Subcutaneous adipose tissue (tissue), 4 donors: ENCODE measurements around the gene PLEKHA8. TPM values are rescaled to one million over a fixed set of nuclear protein-coding genes. Genes with fewer than 3 reads are reported as not detected.

Experiments
- CTCF ChIP-seq: fragments of 450-650 bp; IDR thresholded peaks from one replicate; pipeline ENCODE4 v1.5.1; 2016; ENCODE audit warnings: low read depth, mild to moderate bottlenecking, control low read depth, antibody characterized with exemption, moderate library complexity
- total RNA-seq, 4 donors: library from RNA; depleted of rRNA; stranded (reverse); fragments of >200 nt; gene quantifications; one replicate each; pipeline ENCODE4 v1.1.0, GENCODE V29; 2016

Gene PLEKHA8
- total RNA-seq, 4 donors from 2014 or later = 7.8 to 13.9 (median 8.6) TPM

GRCh38 chr7:30147223-30147622, 119.0 kb downstream of the PLEKHA8 start:
- no peak for TF ChIP-seq CTCF

GRCh38 chr7:30147785-30148184, 119.6 kb downstream of the PLEKHA8 start:
- no peak for TF ChIP-seq CTCF

GRCh38 chr7:30148426-30148825, 120.2 kb downstream of the PLEKHA8 start:
- no peak for TF ChIP-seq CTCF

- TF ChIP-seq CTCF = no peak
These were observed 120.8 kb downstream of the PLEKHA8 start for GRCh38 chr7:30148951-30149459.

GRCh38 chr7:30149640-30150272, 121.5 kb downstream of the PLEKHA8 start:
- no peak for TF ChIP-seq CTCF

GRCh38 chr7:30150711-30151110, 122.5 kb downstream of the PLEKHA8 start:
- TF ChIP-seq CTCF = no peak

- no peak for TF ChIP-seq CTCF
These were observed 125.9 kb downstream of the PLEKHA8 start for GRCh38 chr7:30154111-30154587.
